Inferior parietal cortex (tissue), 1 donor: ENCODE results near the gene TMEM132D.

Source experiments
- DNase-seq: peaks from one replicate; pipeline ENCODE4 v3.0.0-alpha.2; 2016; ENCODE audit errors: extremely low spot score

TMEM132D gene

DNA sequence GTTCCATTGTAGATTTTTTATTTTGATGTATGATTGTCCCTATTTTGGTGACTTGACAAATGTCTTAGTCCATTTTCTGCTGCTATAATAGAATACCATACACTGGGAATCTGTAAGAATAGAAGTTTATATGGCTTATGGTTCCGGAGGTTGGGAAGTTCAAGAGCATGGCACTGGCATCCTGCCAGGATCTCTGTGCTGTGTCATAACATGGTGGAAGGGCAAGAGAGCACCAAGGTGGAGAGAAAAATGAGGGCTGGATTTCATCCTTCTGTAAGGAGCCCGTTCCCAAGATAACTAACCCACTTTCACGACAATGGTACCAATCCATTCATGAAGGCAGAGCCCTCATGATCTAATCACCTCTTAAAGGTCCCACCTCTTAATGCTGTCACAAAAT lies 176.7 kb downstream of the TMEM132D start:
- no peak for DNase-seq

DNA sequence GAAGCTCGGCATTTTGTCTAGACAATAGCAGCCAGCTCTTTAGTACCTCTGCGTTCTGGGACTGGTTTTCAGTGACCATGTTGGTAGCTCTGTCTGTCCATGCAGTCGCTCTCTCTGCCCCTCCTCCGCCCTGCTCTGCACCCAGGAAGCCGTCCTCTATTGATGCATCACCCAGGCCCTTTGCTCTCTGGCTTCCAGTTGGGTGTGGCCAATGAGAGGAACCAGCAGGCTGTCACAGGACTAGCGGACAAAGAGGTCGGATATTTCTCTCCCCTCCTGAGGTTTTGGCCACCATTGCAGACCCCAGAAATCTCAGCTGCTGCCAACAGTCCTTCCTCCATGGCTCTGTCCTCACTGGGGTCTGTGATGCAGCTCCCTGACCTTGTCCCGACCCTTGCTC lies 180.6 kb downstream of the TMEM132D start:
- DNase-seq = no peak

DNA sequence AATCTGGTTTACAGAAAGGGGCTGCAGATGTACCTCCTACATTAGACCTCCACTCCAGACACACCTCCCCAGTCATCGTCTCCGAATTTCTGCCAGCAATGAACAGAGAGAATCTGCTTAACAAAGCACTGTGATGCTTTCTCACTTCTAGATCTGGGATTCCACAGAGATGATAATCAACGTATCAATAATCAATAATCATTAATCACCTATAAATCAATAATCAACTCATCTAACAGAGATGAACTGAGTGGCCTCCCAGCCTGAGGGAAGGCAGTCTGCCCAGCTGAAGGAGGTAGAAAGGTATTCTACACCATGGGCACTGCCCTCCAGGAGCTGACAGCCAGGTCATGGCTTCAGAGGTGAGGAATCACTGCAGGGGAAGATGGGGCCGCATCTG lies 183.2 kb downstream of the TMEM132D start:
- no peak for DNase-seq

DNA sequence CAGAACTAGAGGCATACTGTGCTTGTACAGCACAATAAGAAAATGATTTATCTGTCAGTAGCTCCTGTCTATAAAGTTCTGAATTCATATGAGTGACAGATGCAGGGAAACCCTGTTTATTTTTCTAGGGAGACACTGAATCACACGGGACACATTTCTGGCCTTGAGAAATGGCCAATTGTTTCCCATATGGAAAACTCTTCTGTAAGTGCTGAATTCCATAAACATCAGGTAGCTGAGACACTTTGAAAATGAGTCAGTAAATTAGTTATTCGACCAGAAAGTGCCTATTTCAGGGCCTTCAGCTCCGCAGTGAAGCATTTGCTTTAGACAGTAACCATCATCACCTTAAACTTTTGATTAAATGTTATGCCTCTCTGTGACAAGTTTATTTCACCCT lies 184.4 kb downstream of the TMEM132D start:
- no peak for DNase-seq

DNA sequence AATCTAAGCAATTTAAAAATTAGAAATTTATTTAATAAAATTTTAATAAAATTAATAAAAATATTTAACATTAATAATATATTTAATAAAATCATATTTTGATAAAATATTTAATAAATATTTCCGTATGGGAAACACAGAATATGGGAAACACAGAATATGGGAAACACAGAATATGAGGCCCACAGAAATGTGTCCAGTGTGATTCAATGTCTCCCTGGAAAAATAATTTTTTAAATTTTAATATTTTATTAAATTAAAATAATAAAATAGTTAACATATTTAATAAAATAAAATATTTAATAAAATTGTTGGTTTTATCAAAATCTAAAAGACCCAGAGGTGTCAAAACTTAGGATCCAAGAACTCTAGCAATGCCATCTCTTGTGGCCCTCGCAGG lies 186.4 kb downstream of the TMEM132D start:
- no peak for DNase-seq

DNA sequence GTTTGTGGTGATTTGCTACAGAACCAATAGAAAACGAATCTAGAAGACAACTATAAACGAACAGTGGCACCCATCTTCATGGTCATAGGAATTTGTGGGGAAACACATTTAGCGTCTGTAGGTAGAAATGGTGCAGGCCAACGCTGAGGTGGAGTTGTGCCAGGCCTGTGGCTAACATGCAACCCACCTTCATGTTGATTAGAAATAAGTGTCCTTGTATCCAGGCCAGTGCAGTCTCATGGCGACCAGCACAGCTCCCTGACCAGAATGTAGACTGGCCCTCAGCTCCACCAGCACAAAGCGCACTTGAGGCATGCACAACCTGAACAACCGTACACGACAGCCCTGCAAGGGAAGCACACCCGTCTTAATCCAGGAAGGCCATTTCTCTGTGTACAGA lies 187.0 kb downstream of the TMEM132D start:
- DNase-seq = no peak

DNA sequence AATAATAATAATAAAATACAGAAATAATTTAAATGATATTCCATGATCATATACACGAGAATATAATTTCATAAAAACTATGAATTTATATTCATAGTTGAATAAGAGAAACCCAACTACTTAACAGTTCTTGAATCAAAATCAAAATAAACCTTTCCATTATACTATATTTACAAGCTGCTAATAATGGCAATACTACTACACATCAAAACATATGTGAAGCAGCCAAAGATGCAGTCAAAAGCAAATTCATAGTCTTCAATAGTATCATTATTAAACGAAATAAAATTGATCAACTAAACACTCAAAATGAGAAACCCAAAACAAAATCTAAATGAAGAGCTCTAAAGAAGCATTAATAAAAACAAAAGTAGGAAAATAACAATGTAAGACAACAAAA lies 197.1 kb downstream of the TMEM132D start:
- no peak for DNase-seq

DNA sequence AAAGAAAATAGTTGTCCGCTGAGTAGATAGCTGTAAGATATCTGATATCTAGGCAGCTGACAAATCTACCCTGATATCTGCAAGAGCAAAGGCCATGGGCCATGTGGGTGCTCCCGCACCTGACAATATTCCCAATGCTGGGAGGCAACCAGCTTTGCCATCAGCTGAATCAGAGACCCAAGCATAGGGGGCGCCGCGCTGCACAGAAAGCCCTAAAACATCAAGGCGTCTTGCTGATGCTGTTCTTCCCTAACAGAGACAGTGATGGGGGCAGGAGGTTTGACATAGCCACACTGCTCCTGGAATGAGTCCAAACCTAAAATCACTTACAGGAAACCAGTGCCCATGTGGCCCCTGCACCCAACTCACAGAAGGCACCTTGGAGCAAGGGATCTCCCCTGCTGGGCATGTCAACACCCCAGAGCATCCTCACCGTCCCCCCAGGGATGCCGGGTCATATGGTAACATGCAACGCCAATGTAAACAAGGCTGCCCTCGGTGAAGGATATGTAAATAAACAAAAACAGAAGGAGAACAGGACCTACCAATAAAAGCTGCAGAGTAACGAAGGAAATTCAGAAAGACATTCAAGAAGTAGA lies 199.5 kb downstream of the TMEM132D start:
- DNase-seq = no peak

DNA sequence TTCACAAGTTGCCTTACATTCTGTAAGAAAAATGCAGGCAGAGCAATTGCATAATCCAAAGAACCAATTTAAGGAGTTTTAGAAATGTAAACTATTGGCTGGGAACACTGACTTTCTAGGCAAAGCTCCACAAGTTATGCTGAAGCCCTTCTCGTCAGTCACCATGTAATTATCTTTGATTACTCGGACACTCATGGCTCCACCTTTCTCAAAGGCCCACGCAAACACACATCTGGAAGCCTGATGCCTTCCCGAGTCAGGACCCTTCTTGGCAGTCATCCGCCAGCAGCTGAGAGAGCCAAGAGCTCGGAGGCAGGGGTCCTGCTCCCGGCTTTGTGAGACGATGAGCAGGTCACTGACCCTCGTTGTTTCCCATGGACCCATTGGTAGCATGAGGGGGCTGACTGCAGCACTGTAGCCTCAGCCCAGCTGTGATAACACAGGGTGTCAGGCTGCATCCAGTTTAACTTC lies 202.2 kb downstream of the TMEM132D start:
- no peak for DNase-seq

DNA sequence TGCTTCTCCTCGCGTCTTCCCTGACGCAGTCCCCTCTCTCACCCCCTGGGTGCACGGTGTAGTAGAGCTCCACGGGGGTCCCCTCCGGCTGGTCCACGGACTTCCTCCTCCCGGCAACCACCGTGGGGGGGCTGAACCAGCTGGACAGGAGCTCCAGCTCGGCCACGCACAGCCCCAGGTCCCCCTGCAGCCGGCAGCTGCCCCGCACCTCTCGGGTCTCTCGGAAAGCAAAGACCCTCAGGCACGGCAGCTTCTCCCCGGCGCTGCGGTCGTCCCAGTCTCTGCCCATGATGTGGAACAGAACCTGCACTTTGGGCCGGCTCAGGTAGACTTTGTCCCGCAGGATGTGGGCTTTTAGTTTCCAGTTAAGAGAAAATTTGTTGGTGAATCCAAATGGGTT lies 203.8 kb downstream of the TMEM132D start:
- no peak for DNase-seq

DNA sequence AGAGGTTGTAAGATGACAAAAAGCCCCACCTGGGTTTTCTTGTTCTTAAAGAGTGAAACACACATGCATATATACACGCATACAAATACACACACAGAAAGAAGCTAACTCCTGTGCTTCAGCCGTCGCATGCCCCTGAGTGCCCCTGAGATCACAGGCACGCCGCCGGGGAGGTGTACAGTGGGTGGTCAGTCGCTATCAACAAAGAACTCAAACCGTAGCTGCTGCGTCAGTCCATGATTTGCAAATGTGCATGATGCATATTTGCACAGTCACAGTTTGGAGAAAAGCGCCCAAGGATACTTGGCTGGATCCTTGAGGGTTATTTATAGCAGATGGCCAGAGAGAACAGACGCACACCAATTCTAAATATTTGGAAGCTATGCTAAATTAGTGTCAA lies 206.9 kb downstream of the TMEM132D start:
- no peak for DNase-seq

DNA sequence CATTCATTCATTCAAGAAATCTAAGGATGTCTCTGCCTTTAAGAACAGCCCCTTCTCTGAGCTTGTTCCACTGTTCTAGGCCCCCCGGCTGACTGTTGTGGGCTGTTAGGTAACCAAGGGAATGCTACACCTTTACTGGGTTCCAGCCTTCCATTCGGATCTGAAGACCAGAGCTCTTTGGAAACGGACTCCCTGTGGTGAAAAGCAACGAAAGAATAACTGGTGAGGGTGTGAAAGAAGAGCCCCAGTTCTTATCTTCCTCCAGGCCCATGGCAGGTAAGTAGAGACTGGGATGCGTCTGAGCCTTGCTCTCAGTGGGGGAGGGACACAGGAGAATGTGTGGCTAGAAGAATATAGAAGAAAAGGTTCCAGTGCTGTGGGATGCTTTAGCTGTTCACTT lies 207.4 kb downstream of the TMEM132D start:
- no peak for DNase-seq

DNA sequence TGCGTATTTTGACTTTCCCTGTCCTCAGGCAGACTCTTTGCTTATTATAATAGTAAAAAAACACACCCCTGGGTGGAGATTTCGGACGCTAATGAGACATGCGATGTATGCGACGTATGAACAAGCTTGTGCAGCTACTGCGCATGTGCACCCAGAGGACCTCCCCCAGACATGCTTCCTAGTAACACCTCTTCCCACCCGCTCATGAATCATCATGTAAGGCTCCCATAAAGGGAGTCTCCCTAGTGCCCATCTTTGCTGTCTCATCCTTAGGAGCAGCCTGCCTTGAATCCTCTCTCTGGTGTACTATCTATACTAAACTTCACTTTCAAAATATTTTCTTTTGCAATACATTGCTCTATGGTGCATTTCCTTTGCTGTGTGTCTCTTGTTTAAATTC lies 210.1 kb downstream of the TMEM132D start:
- DNase-seq = no peak

DNA sequence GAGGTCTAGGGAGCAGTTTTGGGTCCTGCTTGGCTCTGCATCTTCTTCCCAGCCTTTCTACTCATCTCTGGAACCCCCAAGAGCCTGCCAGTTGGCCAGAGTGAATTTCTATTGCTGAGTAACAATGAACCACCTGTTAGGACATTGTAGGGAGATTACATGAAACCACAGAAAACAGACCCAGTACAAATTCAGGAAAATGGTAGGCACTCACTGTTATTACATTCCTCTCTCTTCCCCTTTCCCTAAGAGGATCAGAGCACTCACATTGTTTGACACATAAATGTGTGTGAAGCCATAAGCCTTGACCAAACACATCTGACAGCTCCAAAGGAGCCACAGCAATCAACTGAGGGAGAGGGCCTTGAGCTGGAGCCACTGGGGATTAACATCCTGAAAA lies 216.1 kb downstream of the TMEM132D start:
- no peak for DNase-seq

DNA sequence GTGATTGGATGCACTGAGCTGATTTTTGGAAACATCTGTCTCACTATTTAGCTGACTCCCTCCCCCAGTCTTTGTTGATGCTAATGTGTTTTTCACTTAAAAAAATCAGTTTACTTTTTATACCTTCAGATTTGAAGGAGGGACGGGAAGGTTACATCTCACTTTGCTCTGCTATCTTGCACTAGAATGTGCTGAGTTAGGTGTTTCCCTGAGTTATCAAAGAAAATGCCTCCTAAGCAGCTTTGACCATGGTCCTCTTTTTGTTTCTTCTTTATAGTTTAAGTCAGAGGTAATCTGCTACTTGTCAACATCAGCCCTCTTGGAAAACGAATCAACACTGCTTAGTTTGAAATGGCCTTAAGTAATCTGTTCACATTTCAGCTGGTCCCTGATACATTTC lies 222.0 kb downstream of the TMEM132D start:
- DNase-seq = no peak

DNA sequence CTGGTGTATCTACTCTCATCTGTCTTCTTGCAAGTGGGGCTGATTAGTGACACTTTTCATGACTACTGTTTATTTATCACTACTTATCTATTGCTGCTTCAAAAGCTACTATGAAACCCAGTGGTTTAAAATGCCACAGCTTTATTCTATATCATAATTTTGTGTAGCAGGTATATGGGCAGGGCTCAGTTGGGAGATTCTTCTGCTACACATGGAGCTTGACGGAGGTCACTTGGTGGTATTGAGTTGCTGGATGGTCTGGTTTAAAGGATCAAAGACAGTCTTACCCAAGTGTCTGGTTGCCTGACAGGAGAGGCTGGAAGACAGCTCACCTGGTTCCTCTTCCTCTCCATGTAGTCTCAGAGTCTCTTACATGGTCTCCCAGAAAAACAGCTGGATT lies 222.7 kb downstream of the TMEM132D start:
- no peak for DNase-seq

DNA sequence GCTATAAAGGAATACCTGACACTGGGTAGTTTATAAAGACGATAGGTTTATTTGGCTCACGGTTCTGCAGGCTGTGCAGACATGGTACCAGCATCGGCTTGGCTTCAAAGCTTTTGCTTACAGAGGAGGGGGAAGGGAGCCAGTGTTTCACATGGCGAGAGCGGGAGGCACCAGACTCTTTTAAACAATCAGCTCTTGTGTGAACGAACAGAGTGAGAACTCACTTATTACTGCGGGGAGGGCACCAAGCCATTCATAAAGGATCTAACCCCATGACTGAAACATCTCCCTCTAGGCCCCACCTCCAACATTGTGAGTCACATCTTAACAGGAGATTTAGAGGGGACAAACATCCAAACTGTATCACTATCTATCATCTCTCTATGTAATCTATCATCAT lies 227.4 kb downstream of the TMEM132D start:
- DNase-seq = no peak

DNA sequence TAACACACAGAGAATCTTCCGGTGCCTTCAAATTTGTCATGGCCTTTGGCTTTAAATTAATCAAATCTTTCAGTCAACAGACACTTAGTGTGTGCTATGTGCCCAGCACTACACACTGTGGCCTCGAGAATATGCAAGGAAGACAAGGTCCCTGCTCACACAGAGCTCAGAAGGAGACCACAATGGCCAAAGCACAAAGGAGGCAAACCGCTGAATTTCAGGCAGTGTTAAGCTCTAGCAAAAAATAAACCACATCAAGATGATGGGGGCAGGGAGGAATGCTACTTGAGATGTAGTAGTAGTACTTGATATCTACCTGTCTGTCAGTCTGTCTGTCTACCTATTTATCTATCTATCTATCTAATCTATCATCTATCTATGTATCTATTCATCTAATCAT lies 227.9 kb downstream of the TMEM132D start:
- no peak for DNase-seq

DNA sequence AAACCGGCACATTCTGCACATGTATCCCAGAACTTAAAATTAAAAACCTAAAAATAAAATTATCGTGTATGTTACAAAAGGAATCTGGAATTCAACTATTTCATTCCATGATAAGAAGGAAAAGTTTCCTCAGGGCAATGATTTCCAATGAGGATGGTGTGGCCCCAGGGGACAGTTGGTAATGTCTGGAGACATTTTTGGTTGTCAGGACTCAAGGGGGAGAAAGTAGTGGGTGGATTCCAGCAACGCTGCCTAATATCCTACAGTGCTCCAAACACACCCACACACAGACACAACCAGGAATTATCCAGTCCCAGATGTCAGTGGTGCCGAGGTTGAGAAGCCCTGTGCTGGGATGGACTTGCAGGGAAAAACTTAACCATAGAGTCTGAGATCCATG lies 228.3 kb downstream of the TMEM132D start:
- DNase-seq = no peak

DNA sequence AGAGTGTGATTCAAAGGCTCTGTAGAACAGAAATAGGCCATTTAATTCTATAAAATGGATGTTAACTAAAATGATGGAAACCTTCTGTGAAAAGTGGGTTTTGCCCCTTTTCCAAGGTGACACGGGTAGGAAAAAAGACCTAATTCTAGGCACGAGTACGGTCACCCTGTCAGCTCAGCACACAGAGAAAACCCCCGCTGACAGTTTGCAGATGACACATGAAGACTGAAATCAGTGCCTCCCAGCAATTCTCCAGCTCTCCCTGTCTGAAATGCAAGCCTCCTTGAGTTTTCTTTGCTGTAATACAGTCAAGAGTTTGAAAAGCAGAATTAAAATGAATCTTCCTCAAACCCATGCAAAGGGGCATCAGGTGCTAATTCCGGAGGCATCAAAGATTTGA lies 230.0 kb downstream of the TMEM132D start:
- DNase-seq = no peak

DNA sequence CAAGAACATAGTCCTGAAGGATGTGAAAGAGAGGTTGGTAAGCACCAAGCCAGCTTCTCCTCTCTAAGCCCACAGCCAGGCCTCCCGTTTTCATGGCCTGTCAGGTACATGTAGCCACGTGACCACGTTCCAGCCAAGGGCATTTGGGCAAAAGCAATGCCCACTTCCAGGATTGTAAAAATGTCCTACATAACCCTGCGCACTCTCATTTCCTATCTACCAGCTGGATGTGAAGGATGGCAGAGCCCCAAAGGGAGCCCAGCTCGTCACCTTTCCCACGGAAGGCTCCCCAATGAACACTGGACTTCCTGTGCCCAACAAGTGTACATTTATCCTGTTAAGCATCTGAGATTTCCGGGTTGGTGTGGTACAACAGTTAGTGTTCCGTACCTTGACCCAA lies 231.7 kb downstream of the TMEM132D start:
- DNase-seq = no peak

DNA sequence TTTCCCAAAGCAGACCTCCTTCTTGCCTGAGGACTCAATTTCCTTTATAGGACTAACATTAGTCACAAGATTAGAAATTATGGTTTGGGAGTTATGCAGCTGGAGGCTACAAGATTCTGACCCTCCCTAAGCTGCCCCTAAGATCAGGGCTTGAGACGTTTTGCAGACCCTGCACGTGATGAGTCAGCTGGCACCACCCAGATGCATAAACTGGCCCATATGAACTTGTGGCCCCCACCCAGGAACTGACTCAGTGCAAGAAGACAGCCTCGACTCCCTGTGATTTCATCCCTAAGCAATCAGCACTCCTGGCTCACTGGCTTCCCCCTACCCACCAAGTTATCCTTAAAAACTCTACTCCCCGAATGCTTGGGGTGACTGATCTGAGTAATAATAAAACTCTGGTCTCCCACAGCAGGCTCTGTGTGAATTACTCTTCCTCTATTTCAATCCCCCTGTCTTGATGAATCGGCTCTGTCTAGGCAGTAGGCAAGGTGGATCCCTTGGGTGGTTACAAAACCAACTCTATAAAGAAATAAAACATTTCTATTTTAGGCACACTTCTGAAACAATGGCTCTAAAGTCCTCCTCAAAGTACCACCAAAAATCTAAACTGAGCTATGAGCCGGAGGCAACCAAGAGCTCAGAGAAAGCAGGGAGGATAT lies 233.4 kb downstream of the TMEM132D start:
- no peak for DNase-seq

DNA sequence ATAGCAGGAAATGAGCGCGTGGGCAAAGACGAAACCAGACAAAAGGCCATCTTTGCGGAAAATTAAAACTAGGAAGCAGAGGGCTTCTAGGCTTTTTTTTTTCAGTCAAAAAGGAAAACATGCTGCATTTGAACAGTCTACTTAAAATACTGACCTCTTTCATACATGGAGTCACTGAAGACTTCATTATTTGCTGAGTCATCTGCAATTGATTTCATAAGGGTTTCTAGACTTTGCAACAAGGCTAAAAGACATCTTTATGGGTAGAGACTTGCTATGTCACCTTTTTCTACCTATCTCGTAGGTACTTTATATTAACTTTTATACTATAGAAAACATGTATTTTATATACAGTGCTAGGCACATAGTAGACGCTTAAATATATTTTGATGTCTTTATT lies 238.4 kb downstream of the TMEM132D start:
- DNase-seq = no peak

DNA sequence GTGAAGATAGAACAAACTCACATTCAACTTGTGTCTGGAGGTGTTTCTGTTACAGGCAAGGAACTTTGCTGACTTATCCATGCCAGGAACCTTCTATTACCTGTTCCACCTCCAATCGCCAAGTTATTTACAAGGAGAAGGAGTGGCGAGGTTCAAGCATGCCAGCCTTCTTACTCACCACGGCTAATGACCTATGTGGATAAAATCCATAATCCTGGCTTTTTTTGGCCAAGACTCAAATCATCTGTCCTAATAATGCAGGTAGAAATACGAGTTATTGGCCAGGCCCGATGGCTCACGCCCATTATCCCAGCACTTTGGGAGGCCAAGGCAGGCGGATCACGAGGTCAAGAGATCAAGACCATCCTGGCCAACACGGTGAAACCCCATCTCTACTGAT lies 241.6 kb downstream of the TMEM132D start:
- no peak for DNase-seq
